PC-9 (cell line): ENCODE results near the gene TIAM2.

Experiments used
- EZH2 ChIP-seq: fragments of 200-600 bp; sonication (generic); IDR thresholded peaks from 2 replicates; pipeline ENCODE4 v1.8.0; 2017; ENCODE audit warnings: antibody characterized with exemption, low read depth
- TF ChIP-seq, protein P1 (sequence below): fragments of 200-600 bp; sonication (generic); conservative IDR thresholded peaks from 2 replicates; pipeline ENCODE4 v1.6.1; 2017; ENCODE audit warnings: mixed run types, antibody characterized with exemption, mild to moderate bottlenecking, moderate library complexity

DNA sequence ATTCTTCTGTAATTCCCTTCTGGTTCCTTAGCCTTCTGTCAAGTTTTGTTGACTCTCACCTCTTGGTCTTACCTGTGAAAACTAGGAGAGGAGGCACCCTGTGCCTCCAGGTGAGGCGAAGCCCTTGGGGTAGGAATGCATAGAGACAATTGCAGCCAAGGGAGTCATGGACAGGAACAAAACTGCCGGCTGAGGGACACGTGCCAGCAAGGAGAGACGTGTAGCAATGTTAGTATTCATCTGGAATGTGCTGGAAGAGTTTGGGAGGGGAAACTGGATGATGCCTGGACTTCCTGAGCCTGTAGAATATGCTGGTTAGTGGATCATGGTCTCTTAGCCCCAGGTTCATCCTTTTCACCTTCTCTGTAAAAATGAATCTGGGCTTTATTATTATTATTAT is 3.9 kb upstream of the TIAM2 start:
- TF ChIP-seq, protein P1, sequence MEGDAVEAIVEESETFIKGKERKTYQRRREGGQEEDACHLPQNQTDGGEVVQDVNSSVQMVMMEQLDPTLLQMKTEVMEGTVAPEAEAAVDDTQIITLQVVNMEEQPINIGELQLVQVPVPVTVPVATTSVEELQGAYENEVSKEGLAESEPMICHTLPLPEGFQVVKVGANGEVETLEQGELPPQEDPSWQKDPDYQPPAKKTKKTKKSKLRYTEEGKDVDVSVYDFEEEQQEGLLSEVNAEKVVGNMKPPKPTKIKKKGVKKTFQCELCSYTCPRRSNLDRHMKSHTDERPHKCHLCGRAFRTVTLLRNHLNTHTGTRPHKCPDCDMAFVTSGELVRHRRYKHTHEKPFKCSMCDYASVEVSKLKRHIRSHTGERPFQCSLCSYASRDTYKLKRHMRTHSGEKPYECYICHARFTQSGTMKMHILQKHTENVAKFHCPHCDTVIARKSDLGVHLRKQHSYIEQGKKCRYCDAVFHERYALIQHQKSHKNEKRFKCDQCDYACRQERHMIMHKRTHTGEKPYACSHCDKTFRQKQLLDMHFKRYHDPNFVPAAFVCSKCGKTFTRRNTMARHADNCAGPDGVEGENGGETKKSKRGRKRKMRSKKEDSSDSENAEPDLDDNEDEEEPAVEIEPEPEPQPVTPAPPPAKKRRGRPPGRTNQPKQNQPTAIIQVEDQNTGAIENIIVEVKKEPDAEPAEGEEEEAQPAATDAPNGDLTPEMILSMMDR, result no peak
- TF ChIP-seq EZH2, result no peak
